B cell (primary cell): ENCODE measurements around the gene ELANE. TPM values are rescaled to one million over a fixed set of nuclear protein-coding genes. Genes with fewer than 3 reads are reported as not detected.

Source experiments
- ATAC-seq: fragments of 200-7000 bp; cut with Tn5 transposase; one replicate; pipeline ENCODE4 v1.10.0; 2021; ENCODE audit warnings: low read depth, mild to moderate bottlenecking, moderate number of reproducible peaks, moderate library complexity
- CTCF ChIA-PET: fragments of 350-600 bp; sonication (Branson Sonifier 250); formaldehyde crosslinking; loops from one replicate; lab custom pipeline; 2021; ENCODE audit warnings: antibody characterized with exemption, inconsistent platforms; lab: Charles Lee
- POLR2A ChIA-PET: fragments of 350-600 bp; sonication (Branson Sonifier 250); formaldehyde crosslinking; loops from one replicate; lab custom pipeline; 2021; ENCODE audit warnings: antibody characterized with exemption; lab: Charles Lee
- DNase-seq: peaks from one replicate; pipeline ENCODE4 v3.0.0; 2013
- H2AFZ ChIP-seq: 2 replicates; pipeline ENCODE4 v1.6.1; 2012; ENCODE audit warnings: mild to moderate bottlenecking, low read depth, low read length; ENCODE audit not compliant: insufficient read depth, poor library complexity, severe bottlenecking
- H3K27ac ChIP-seq, 2 donors: 1 replicate in 1 of 2; 2 replicates in 1 of 2; pipeline ENCODE4 v1.5.1; 2012 to 2013; ENCODE audit warnings: low read length in 2 of 2, mild to moderate bottlenecking in 2 of 2, moderate library complexity in 1 of 2
- H3K27me3 ChIP-seq, 4 experiments: fragments of 200-600 bp in 1 of 4; sonication (generic) in 1 of 4; replicated peaks in 1 of 4; 1 replicate in 2 of 4; 2 replicates in 2 of 4; pipeline versions ENCODE4 v1.6.1 to v1.7.0; 2013 to 2016; ENCODE audit warnings: low read length in 3 of 4, mild to moderate bottlenecking in 2 of 4, mixed read lengths in 1 of 4, moderate library complexity in 1 of 4; ENCODE audit not compliant: insufficient read depth in 4 of 4, control insufficient read depth in 3 of 4; ENCODE audit errors: control extremely low read depth in 1 of 4
- H3K36me3 ChIP-seq, 2 experiments: replicated peaks in 1 of 2; 1 replicate in 1 of 2; 2 replicates in 1 of 2; pipeline versions ENCODE4 v1.6.1 to v1.7.1; 2013; ENCODE audit warnings: low read length in 1 of 2; ENCODE audit not compliant: insufficient read depth in 2 of 2, control insufficient read depth in 1 of 2; ENCODE audit errors: control extremely low read depth in 1 of 2, extremely low read depth in 1 of 2
- H3K4me1 ChIP-seq, 2 donors: fragments of 200-600 bp in 1 of 2; sonication (generic) in 1 of 2; 1 replicate in 1 of 2; 2 replicates in 1 of 2; pipeline versions ENCODE4 v1.5.1 to v1.6.1; 2013 to 2017; ENCODE audit warnings: low read length in 2 of 2; ENCODE audit not compliant: control insufficient read depth in 2 of 2, insufficient read depth in 2 of 2
- H3K4me2 ChIP-seq: replicated peaks from 2 replicates; pipeline ENCODE3; 2012; ENCODE audit warnings: mild to moderate bottlenecking, low read depth, low read length; ENCODE audit not compliant: poor library complexity, severe bottlenecking
- H3K4me3 ChIP-seq, 5 experiments: fragments of 200-600 bp in 1 of 5; sonication (generic) in 1 of 5; 1 replicate in 3 of 5; 2 replicates in 2 of 5; pipeline versions ENCODE4 v1.5.1 to v1.7.0; 2011 to 2016; ENCODE audit warnings: low read length in 4 of 5, mild to moderate bottlenecking in 4 of 5, low read depth in 2 of 5, control low read depth in 1 of 5, moderate library complexity in 1 of 5; ENCODE audit not compliant: insufficient read depth in 1 of 5; ENCODE audit errors: control extremely low read depth in 1 of 5, extremely low read depth in 1 of 5
- H3K79me2 ChIP-seq: fragments of 200-600 bp; sonication (generic); one replicate; pipeline ENCODE4 v1.6.0; 2016; ENCODE audit warnings: low read length; ENCODE audit not compliant: control insufficient read depth, insufficient read depth
- H3K9ac ChIP-seq: fragments of 200-600 bp; sonication (generic); 2 replicates; pipeline ENCODE4 v1.6.1; 2017; ENCODE audit warnings: mild to moderate bottlenecking, low read length, moderate library complexity
- H3K9me3 ChIP-seq, 3 donors: one replicate each; pipeline versions ENCODE4 v1.6.1 to v1.7.1; 2013; ENCODE audit warnings: low read length in 2 of 3; ENCODE audit not compliant: control insufficient read depth in 2 of 3, insufficient read depth in 1 of 3; ENCODE audit errors: control extremely low read depth in 1 of 3
- H4K20me1 ChIP-seq: 2 replicates; pipeline ENCODE4 v1.6.0; 2012; ENCODE audit warnings: mild to moderate bottlenecking, low read length; ENCODE audit not compliant: insufficient read depth, control insufficient read depth, poor library complexity, severe bottlenecking
- H3K27ac Mint-ChIP-seq: one replicate; pipeline ENCODE4 v1.8.0; 2021; ENCODE audit warnings: mixed read lengths
- H3K27me3 Mint-ChIP-seq: one replicate; pipeline ENCODE4 v1.8.0; 2021; ENCODE audit warnings: mixed read lengths
- H3K4me1 Mint-ChIP-seq: one replicate; pipeline ENCODE4 v1.8.0; 2021; ENCODE audit warnings: mixed read lengths
- H3K4me3 Mint-ChIP-seq: one replicate; pipeline ENCODE4 v1.8.0; 2021; ENCODE audit warnings: mixed read lengths
- H3K9me3 Mint-ChIP-seq: one replicate; pipeline ENCODE4 v1.8.0; 2022; ENCODE audit warnings: mixed read lengths; ENCODE audit not compliant: insufficient read depth
- CTCF ChIP-seq: fragments of 200-600 bp; IDR thresholded peaks from one replicate; pipeline ENCODE4 v1.8.0; 2022; ENCODE audit warnings: antibody characterized with exemption, mild to moderate bottlenecking
- EZH2 ChIP-seq: IDR thresholded peaks from 2 replicates; pipeline ENCODE4 v1.6.1; 2012; ENCODE audit warnings: borderline replicate concordance, low read depth, mild to moderate bottlenecking, moderate library complexity, low read length; ENCODE audit not compliant: insufficient read depth, poor library complexity, severe bottlenecking
- WGBS: methylation state at CpG from one replicate; pipeline ENCODE4 v1.1.5; 2013; ENCODE audit warnings: missing lambda C conversion rate; ENCODE audit not compliant: insufficient coverage; 5-methylcytosine and 5-hydroxymethylcytosine counted together
- intact Hi-C: fragments of 100-400 bp; cut with micrococcal nuclease; formaldehyde crosslinking; loops from one replicate; pipeline ENCODE4 v1.10.0; 2022
- polyA plus RNA-seq: library from polyadenylated mRNA; depleted of rRNA; stranded (reverse); fragments of >200 nt; gene quantifications from 2 replicates; pipeline ENCODE4 v1.2.3, GENCODE V29; 2012
- total RNA-seq, 2 donors: library from RNA; stranded (reverse); fragments of 120-200 nt in 1 of 2; gene quantifications; 1 replicate in 1 of 2; 2 replicates in 1 of 2; pipeline versions ENCODE4 v1.2.3 to v1.2.4, GENCODE V29; 2013 to 2022

Gene ELANE
- total and polyA plus RNA-seq, 2 donors (not counting 1 experiment from before 2014, with no cell fraction given), result 0.18 TPM; not detected in 1

GRCh38 chr19:897442-898039 is 45.4 kb downstream of the ELANE start:
- Mint-ChIP-seq H3K9me3 (no peaks in the 10 kb centered on the region), H3K4me1 (peaks cover 24% of the 10 kb centered on the region), H3K27me3 (no peaks in the 10 kb centered on the region), H3K27ac (peak overlapping the region; percentile 59), H3K4me3 (no peak overlapping the region)
- Histone ChIP-seq H3K79me2 (peaks cover 17% of the 10 kb centered on the region), H3K4me2 (no peak overlapping the region), H2AFZ (no peak overlapping the region), H3K27me3 (no peaks in the 10 kb centered on the region), H3K4me3 (no peak overlapping the region), H3K9me3 (no peaks in the 10 kb centered on the region), H3K4me1 (peaks cover 0 to 18% of the 10 kb centered on the region in 2 donors), H3K9ac (no peak overlapping the region), H4K20me1 (peaks cover 48% of the 10 kb centered on the region), H3K27ac (no peak overlapping the region), H3K36me3 (peaks cover 0 to 50% of the 10 kb centered on the region in 2 experiments)
- intact Hi-C loops, result no loop called here
- TF ChIP-seq EZH2 (no peak), CTCF (no peak)
- CTCF ChIA-PET, result interaction anchor here (1.3 to 1.5 kb wide), 4 partner anchors 10 to 34 kb away, joined by 4 to 5 read pairs (median 4); no protein-coding TSS in a partner anchor
- WGBS, result 98% methylated on average over 26 of the region's 26 CpGs
- DNase-seq, result no peak
- no peak for ATAC-seq
- POLR2A ChIA-PET, result interaction anchor here (0.6 to 2.0 kb wide), 4 partner anchors 9 to 301 kb away, joined by 3 to 9 read pairs (median 6); no protein-coding TSS in a partner anchor

- WGBS, result 72% methylated on average over 15 of the region's 20 CpGs
- DNase-seq (peak; percentile 76), ATAC-seq (peak; percentile 70)
- CTCF ChIA-PET, result interaction anchor here (1.3 kb wide), 3 partner anchors 11 to 35 kb away, joined by 4 to 5 read pairs (median 4); no protein-coding TSS in a partner anchor
- POLR2A ChIA-PET, result interaction anchor here (0.6 to 1.0 kb wide), 2 partner anchors 10 to 368 kb away, joined by 5 to 8 read pairs; no protein-coding TSS in a partner anchor
- Mint-ChIP-seq H3K27ac (peak overlapping the region; percentile 92), H3K4me3 (peak overlapping the region; percentile 42), H3K4me1 (peaks cover 18% of the 10 kb centered on the region), H3K9me3 (no peaks in the 10 kb centered on the region), H3K27me3 (no peaks in the 10 kb centered on the region)
- H3K36me3 ChIP-seq, result peaks cover 0 to 55% of the 10 kb centered on the region in 2 experiments
- H3K4me1 ChIP-seq, result peaks cover 0 to 14% of the 10 kb centered on the region in 2 donors
- no peak overlapping the region for H2AFZ ChIP-seq
- intact Hi-C loops, result no loop called here
- TF ChIP-seq CTCF (no peak), EZH2 (no peak)
- no peak overlapping the region for H3K9ac ChIP-seq
- H3K27ac ChIP-seq, result peak overlapping the region; percentile 41 to 63
- H3K4me2 ChIP-seq, result no peak overlapping the region
- no peaks in the 10 kb centered on the region for H3K9me3 ChIP-seq
- H3K27me3 ChIP-seq, result no peaks in the 10 kb centered on the region
- peaks cover 24% of the 10 kb centered on the region for H3K79me2 ChIP-seq
- no peak overlapping the region for H3K4me3 ChIP-seq
- peaks cover 58% of the 10 kb centered on the region for H4K20me1 ChIP-seq
Observed at GRCh38 chr19:898663-899062, 46.6 kb downstream of the ELANE start.
